K562 treated with DMSO at 1 percent for 48 hours (cell line): ENCODE measurements around the gene PRELID1. TPM values are rescaled to one million over a fixed set of nuclear protein-coding genes. Genes with fewer than 3 reads are reported as not detected.

Experiments
- total RNA-seq: library from RNA; unstranded; fragments of 300-600 nt; gene quantifications from 2 replicates; pipeline ENCODE4 v1.2.3, GENCODE V29; 2022; ENCODE audit warnings: low replicate concordance; ENCODE audit errors: extremely low read depth

PRELID1 gene, protein sequence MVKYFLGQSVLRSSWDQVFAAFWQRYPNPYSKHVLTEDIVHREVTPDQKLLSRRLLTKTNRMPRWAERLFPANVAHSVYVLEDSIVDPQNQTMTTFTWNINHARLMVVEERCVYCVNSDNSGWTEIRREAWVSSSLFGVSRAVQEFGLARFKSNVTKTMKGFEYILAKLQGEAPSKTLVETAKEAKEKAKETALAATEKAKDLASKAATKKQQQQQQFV
- total RNA-seq, result not detected in 2 replicates

DNA sequence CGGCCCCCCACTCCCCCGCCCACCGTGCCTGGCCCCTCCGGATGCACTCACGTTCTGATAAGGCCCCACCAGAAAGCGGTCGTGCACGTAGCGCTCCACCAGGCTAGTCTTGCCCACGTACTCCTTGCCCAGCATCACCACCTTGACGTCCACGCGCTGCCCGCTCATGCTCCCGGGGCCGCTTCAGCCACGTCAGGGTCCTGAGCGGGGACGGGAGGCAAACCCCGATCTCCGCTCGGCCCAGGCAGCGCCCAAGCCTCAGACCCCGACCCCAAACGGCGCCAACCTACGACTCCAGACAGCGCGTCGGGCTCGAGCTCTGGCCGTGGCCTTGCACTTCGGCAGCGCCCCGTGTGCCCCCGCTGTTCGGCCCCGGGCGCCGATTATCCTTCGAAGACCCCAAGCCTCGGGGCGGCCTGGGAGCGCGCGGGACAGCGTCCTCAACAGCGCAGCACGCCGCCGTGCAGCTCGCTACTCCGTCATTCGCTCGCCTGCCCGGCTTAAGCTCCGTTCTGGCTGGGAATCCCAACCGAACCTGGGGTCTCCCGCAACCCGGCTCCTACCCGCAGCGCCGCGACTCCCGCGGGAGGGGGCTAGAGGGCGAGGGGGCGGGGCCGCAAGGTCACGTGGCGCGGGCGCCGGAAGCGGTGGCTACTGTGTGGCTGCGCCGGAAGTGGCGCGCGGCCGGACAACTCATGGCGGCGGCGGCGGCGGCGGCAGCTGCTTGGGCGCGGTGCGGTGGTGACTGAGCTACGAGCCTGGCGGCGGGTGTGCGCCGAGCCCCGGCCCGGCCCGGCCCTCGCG lies at the start of gene PRELID1, which contains the start of gene RAB24:
Gene PRELID1 (plus strand): TSS at position 679 of the 804 bp plus-strand sequence. CDS start 187 bp downstream, outside the sequence.
Gene RAB24 (minus strand): TSS at position 599 of the 804 bp plus-strand sequence. CDS start 431 bp downstream, at position 168.

DNA sequence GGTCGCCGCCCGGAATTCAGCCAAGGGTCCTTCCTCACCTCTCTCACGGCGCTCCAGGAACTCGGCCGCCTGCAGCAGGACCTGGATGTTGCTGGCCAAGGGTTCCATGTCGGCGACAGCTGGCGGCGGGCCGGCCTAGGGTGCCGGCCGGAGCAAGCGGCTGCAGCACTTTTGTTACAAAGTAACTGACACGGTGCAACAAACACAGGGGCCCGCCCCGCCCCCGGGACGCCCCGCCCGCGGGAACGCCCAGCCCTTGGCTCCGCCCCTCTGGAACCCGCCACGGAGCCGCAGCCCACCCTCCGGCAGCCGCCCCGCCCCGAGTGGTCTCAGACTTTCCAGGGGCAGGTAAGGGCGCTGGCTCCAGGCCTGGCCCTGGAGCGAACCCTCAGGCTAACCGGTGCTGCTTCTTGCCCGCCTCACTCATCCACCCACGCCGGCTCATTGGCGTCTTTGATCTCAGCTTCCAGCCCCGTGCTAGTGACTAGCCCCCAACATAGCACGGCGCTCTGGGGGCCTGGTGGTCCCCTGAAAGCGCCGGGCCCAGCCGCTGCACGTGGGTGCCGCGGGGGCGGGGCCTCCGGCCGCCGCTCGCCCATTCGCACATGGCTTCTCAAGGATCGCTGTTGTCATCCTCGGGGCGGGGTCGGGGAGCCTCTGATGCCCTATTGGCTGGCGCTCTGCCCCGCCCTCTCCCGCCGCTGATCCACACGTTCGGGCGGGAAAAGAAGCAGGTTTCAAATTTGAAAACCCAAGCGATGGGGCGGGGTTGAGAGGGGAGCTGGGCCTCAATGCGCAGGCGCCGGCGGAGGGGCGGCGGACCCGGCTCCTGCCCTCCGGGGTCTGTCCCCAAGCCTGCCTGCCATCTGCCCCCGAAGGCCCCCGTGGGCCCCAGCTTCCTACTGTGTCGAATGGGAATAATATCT lies 8.4 kb downstream of the PRELID1 start, which contains the start of gene MXD3:
Gene MXD3 (minus strand): TSS at position 176 of the 926 bp plus-strand sequence. CDS start 68 bp downstream, at position 108.

DNA sequence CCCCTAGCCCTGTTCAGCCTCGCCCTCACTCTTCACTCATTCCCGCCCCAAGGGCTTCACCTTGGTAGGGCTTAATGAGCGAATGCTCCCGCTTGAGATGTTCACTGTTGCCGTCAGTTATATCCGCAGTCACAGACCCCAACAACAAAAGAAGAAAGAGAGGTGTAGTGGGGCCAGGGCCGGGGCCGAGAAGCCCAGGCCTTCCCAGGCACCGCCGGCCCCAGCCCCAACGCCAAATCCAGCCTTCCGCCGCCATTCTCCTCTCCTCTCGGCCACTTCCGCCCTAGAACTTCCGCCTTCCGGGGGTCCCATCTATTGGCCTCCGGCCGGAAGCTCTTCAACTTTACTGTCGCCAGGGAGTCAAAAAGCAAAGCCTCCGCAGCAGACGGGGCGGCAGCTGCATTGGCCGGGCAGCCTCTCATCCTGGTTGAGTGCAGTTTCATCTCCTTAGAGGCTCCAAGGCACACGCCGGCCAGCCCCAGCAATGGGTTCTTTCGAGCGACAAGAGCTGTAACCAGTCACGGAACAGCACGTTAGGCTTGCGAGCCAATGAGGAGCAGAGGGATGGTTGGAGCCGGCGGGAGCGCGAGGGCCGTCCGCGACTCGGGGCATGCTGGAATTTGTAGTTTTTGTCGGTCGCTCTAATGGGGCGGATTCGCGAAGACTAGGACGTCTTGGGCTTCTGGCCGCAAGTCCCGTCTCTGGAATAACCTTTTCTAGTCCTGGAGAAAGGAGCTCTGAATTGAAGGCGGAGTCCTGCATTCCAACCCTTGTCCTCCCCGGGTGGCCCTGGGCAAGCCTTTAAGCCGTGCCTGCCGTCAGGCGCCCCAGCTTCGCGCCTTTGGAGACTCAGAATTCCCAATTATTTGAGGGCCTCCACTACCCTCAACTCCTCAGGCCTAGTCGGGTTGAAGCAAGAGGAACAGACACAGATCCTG lies 48.1 kb downstream of the PRELID1 start, which contains the start of gene LMAN2:
Gene LMAN2 (minus strand): TSS at position 277 of the 938 bp plus-strand sequence. CDS start 21 bp downstream, at position 256.

Other genes starting within 250 kb of the PRELID1 start
- gene FGFR4, start 216.9 kb upstream of the PRELID1 start, total RNA-seq, result not detected in 2 replicates
- gene NSD1, start 170.0 kb upstream of the PRELID1 start, total RNA-seq, result not detected in 2 replicates
- not detected in 2 replicates for gene RAB24, start 80 bp upstream of the PRELID1 start, total RNA-seq
- not detected in 2 replicates for gene MXD3, start 8.1 kb downstream of the PRELID1 start, total RNA-seq
- gene LMAN2, start 47.9 kb downstream of the PRELID1 start, total RNA-seq, result 1,046 TPM in 1 of 2 replicates, not detected in the other
- not detected in 2 replicates for gene RGS14, start 54.1 kb downstream of the PRELID1 start, total RNA-seq
- not detected in 2 replicates for gene SLC34A1, start 80.6 kb downstream of the PRELID1 start, total RNA-seq
- gene PFN3, start 96.9 kb downstream of the PRELID1 start, total RNA-seq, result not detected in 2 replicates
- gene F12, start 105.8 kb downstream of the PRELID1 start, total RNA-seq, result not detected in 2 replicates
- not detected in 2 replicates for gene GRK6, start 122.9 kb downstream of the PRELID1 start, total RNA-seq
- not detected in 2 replicates for gene PRR7, start 143.0 kb downstream of the PRELID1 start, total RNA-seq
- not detected in 2 replicates for gene DBN1, start 169.8 kb downstream of the PRELID1 start, total RNA-seq
- gene PDLIM7, start 193.8 kb downstream of the PRELID1 start, total RNA-seq, result not detected in 2 replicates
- not detected in 2 replicates for gene DOK3, start 206.0 kb downstream of the PRELID1 start, total RNA-seq
- not detected in 2 replicates for gene DDX41, start 213.2 kb downstream of the PRELID1 start, total RNA-seq